Stomach (tissue), 9 donors: ENCODE results near the gene ZNF574. TPM values are rescaled to one million over a fixed set of nuclear protein-coding genes. Genes with fewer than 3 reads are reported as not detected.

Experiments used
- DNase-seq, 2 donors: peaks; one replicate each; pipeline versions ENCODE4 v3.0.0 to v3.0.0-alpha.2; 2013 to 2019
- H3K27ac ChIP-seq, 5 donors: fragments of 200-600 bp in 4 of 5; sonication (generic) in 4 of 5; one replicate each; pipeline ENCODE4 v1.5.1; 2013 to 2019; ENCODE audit warnings: mild to moderate bottlenecking in 1 of 5, moderate library complexity in 1 of 5
- H3K27me3 ChIP-seq, 3 donors: fragments of 200-600 bp; sonication (generic); one replicate each; pipeline ENCODE4 v1.5.1; 2017 to 2019; ENCODE audit warnings: mixed run types in 1 of 3
- H3K36me3 ChIP-seq, 4 donors: fragments of 200-600 bp; sonication (generic); 1 replicate in 3 of 4; 2 replicates in 1 of 4; pipeline ENCODE4 v1.5.1; 2016 to 2019
- H3K4me1 ChIP-seq, 4 donors: fragments of 200-600 bp; sonication (generic); one replicate each; pipeline ENCODE4 v1.5.1; 2016 to 2019
- H3K4me3 ChIP-seq, 4 donors: fragments of 200-600 bp; sonication (generic) in 3 of 4; one replicate each; pipeline ENCODE4 v1.5.1; 2016 to 2019; ENCODE audit warnings: mild to moderate bottlenecking in 1 of 4
- H3K9me3 ChIP-seq, 4 donors: fragments of 200-600 bp; sonication (generic); one replicate each; pipeline ENCODE4 v1.5.1; 2016 to 2019
- EP300 ChIP-seq: sonication (generic); formaldehyde crosslinking; IDR thresholded peaks from one replicate; pipeline ENCODE4 v1.6.1; 2017; ENCODE audit warnings: antibody characterized with exemption
- POLR2A ChIP-seq, 4 donors: fragments of 450-650 bp; IDR thresholded peaks; one replicate each; pipeline ENCODE4 v1.6.1; 2016; ENCODE audit warnings: antibody characterized with exemption in 4 of 4, control low read depth in 2 of 4, mild to moderate bottlenecking in 1 of 4, moderate library complexity in 1 of 4
- POLR2AphosphoS5 ChIP-seq, 3 donors: sonication (generic); formaldehyde crosslinking; IDR thresholded peaks; one replicate each; pipeline ENCODE4 v1.6.1; 2016; ENCODE audit warnings: antibody characterized with exemption in 3 of 3
- WGBS, 5 donors: extraction: QIAGEN DNeasy Blood & Tissue Kit in 3 of 5; methylation state at CpG; one replicate each; pipeline versions ENCODE4 v1.1.5 to v1.1.7; 2013 to 2018; 5-methylcytosine and 5-hydroxymethylcytosine counted together
- intact Hi-C: fragments of 100-400 bp; cut with DNase I; formaldehyde crosslinking; loops from one replicate; pipeline ENCODE4 v1.15.1; 2023; ENCODE audit warnings: low total_unique reads
- polyA plus RNA-seq, 3 donors: library from polyadenylated mRNA; stranded (reverse); fragments of 200-250 nt; gene quantifications; one replicate each; pipeline ENCODE4 v1.2.3, GENCODE V29; 2013
- total RNA-seq, 5 donors: library from RNA; depleted of rRNA; stranded (reverse); fragments of >200 nt; gene quantifications; one replicate each; pipeline versions ENCODE4 v1.1.0 to v1.2.3, GENCODE V29; 2014 to 2016
- TF ChIP-seq, protein P1 (sequence below), 7 experiments: fragments of 450-650 bp in 4 of 7; fragments of 200-600 bp in 3 of 7; sonication (generic) in 3 of 7; IDR thresholded peaks; one replicate each; pipeline ENCODE4 v1.5.1; 2016 to 2019; ENCODE audit warnings: antibody characterized with exemption in 7 of 7, control low read depth in 2 of 7, mild to moderate bottlenecking in 1 of 7
- donor health status: healthy with polysubstance abuse.
- donor health status: Bipolar disorder and iron deficiency.
- donor health status: healthy.

Gene ZNF574
- total and polyA plus RNA-seq, 8 donors = 4.6 to 17.0 (median 6.2) TPM

DNA sequence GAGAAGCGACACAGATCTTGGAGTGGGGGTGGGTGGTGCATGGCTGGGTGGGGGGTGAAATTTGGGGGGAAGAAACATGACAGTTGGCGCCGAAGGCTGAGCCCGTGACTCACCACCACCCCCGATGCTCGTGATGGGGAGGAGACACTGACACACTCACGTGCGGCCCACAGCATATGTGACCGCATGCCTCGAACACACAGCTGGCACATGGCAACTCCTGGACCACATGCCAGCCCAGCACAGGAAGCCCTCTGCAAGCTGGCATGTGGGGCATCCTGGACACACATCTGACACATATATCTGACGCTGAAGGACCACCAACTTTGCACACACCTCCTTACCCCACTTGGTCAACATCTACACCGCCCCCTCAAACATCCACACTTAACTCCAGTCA, 4.7 kb upstream of the ZNF574 start:
- DNase-seq = no peak
- WGBS, 5 donors = 74 to 94% (median 89%) methylated on average over 10 to 12 of the region's 12 CpGs
- Histone ChIP-seq H3K27ac (no peak overlapping the region), H3K4me1 (peaks cover 0 to 40% (median 27%) of the 10 kb centered on the region in 4 donors), H3K9me3 (no peaks in the 10 kb centered on the region), H3K27me3 (peaks cover 0 to 40% (median 39%) of the 10 kb centered on the region in 3 donors), H3K4me3 (no peak overlapping the region), H3K36me3 (no peaks in the 10 kb centered on the region)
- intact Hi-C loops = no loop called here
- TF ChIP-seq POLR2A (IDR thresholded peaks at IDR 0.05) (no peak), EP300 (no peak), POLR2AphosphoS5 (IDR thresholded peaks at IDR 0.05) (no peak)
- TF ChIP-seq, protein P1, sequence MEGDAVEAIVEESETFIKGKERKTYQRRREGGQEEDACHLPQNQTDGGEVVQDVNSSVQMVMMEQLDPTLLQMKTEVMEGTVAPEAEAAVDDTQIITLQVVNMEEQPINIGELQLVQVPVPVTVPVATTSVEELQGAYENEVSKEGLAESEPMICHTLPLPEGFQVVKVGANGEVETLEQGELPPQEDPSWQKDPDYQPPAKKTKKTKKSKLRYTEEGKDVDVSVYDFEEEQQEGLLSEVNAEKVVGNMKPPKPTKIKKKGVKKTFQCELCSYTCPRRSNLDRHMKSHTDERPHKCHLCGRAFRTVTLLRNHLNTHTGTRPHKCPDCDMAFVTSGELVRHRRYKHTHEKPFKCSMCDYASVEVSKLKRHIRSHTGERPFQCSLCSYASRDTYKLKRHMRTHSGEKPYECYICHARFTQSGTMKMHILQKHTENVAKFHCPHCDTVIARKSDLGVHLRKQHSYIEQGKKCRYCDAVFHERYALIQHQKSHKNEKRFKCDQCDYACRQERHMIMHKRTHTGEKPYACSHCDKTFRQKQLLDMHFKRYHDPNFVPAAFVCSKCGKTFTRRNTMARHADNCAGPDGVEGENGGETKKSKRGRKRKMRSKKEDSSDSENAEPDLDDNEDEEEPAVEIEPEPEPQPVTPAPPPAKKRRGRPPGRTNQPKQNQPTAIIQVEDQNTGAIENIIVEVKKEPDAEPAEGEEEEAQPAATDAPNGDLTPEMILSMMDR (IDR thresholded peaks at IDR 0.05) = no peak

DNA sequence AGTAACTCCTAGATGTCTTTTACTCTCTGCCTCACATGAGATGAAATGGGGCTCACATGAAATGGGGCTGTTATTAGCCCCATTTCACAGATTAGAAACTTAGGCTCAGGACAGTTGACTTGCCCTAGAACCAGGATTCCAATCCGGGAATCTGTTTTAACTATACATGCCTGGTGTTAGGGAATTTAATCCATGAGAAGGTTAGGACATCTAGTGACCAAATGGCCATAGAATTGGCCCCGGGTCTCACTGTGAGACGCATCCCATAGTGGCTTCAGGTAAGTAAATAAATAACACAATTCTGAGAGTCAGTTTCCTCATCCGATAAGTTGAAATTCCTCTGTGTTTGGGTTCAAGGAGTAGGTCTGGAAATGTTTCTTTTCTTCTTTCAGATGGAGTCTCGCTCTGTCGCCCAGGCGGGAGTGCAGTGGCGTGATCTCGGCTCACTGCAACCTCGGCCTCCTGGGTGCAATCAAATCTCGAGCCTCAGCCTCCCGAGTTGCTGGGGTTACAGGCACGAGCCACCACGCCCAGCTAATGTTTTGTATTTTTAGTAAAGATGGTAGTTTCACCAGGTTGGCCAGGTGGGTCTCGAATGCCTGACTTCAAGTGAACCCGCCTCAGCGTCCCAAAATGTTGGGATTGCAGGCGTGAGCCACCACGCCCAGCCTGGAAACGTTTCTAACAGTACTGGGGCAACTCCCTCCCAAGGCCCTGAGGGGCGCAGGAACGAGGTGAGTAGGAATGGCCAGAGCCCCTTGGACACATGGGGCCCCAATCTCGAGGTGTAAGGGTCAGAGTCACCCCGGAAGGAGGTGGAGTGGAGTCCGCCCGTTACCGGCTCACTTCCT, 1.2 kb upstream of the ZNF574 start:
- intact Hi-C loops = no loop called here
- WGBS, 5 donors = 54 to 64% (median 57%) methylated on average over 27 of the region's 27 CpGs
- H3K4me3 ChIP-seq = peak overlapping the region; percentile 72 to 89 (median 80)
- DNase-seq = peak in 1 of 2 donors; percentile 75
- H3K27me3 ChIP-seq = peaks cover 0 to 10% (median 8%) of the 10 kb centered on the region in 3 donors
- peak overlapping the region; percentile 94 to 99 (median 96) for H3K27ac ChIP-seq
- peaks cover 17 to 41% (median 34%) of the 10 kb centered on the region in 4 donors for H3K4me1 ChIP-seq
- TF ChIP-seq EP300 = no peak
- TF ChIP-seq POLR2AphosphoS5 (IDR thresholded peaks at IDR 0.05) = no peak
- no peak for TF ChIP-seq POLR2A (IDR thresholded peaks at IDR 0.05)
- TF ChIP-seq, protein P1 (IDR thresholded peaks at IDR 0.05) = no peak
- H3K9me3 ChIP-seq = no peaks in the 10 kb centered on the region
- peaks cover 14 to 17% (median 17%) of the 10 kb centered on the region in 4 donors for H3K36me3 ChIP-seq

DNA sequence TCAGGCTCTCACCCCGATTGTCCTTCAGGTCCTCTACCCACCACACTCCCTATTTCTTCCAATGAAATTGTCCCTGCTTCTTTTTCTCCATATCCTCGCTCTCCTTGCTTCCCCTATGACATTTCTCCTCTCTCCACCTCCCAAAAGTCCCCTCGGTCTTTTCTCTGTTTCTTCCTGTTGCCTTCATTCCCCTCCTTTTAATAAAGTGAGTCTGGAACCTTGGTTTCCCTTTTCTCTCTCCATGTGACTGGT, 676 bp upstream of the ZNF574 start:
- Histone ChIP-seq H3K27ac (peak overlapping the region; percentile 94 to 99 (median 96)), H3K4me1 (peaks cover 17 to 35% (median 31%) of the 10 kb centered on the region in 4 donors), H3K27me3 (peaks cover 0 to 5% (median 3%) of the 10 kb centered on the region in 3 donors), H3K4me3 (peak overlapping the region; percentile 72 to 89 (median 80)), H3K9me3 (no peaks in the 10 kb centered on the region), H3K36me3 (peaks cover 20 to 23% (median 22%) of the 10 kb centered on the region in 4 donors)
- intact Hi-C loops = no loop called here
- 0 to 1% (median 0%) methylated on average over 3 of the region's 3 CpGs for WGBS, 5 donors
- TF ChIP-seq, protein P1 (IDR thresholded peaks at IDR 0.05) = no peak
- no peak for TF ChIP-seq POLR2AphosphoS5 (IDR thresholded peaks at IDR 0.05)
- no peak for TF ChIP-seq POLR2A (IDR thresholded peaks at IDR 0.05)
- TF ChIP-seq EP300 = no peak
- no peak for DNase-seq

DNA sequence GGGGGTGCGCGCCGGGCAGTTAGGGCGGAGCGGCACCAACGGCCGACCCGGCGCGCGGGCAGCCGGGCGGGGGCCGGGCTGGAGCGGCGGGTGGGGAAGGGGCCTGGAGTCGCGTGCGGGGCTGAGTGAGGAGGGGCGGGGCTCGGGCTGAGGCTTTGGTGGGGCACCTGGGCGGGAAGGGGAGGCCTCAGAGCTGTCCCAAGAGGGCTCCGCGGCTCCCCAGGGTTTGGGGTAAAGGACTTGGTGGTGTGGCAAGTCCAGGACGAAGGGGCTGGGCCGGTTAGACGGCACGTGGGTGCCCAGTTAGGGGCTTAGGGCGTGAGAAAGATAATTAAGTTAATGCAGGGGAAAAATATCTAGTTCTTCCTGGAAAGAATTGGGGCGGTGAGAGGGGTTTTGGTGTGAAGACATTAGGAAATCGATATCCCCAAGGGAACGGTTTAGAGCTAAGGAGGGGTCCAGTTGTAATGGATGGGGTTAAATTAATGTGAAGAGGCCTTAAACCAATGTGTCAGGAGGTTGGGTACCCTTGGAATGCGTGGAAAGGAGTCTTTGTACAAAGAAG, 496 bp downstream of the ZNF574 start:
- no peak for TF ChIP-seq POLR2A (IDR thresholded peaks at IDR 0.05)
- TF ChIP-seq, protein P1 (IDR thresholded peaks at IDR 0.05) = no peak
- no peak for TF ChIP-seq EP300
- TF ChIP-seq POLR2AphosphoS5 (IDR thresholded peaks at IDR 0.05) = no peak
- H3K9me3 ChIP-seq = no peaks in the 10 kb centered on the region
- no peak for DNase-seq
- intact Hi-C loops = no loop called here
- peak overlapping the region; percentile 72 to 89 (median 80) for H3K4me3 ChIP-seq
- peaks cover 17 to 38% (median 31%) of the 10 kb centered on the region in 4 donors for H3K4me1 ChIP-seq
- peak overlapping the region; percentile 84 to 99 (median 96) for H3K27ac ChIP-seq
- WGBS, 5 donors = 0 to 2% (median 0%) methylated on average over 16 to 33 of the region's 33 CpGs
- H3K36me3 ChIP-seq = peaks cover 31 to 34% (median 34%) of the 10 kb centered on the region in 4 donors
- H3K27me3 ChIP-seq = no peaks in the 10 kb centered on the region
